ENCODE results near the gene EVX2.

The EVX2 gene

GRCh38 chr2:176093145-176093897 is 9.6 kb upstream of the EVX2 start:
- TF ChIP-seq CTCF (conservative IDR thresholded peaks at IDR 0.05; ENCODE audit: control insufficient read depth, insufficient read depth, low read depth, low read length), result no peak
- no peak overlapping the region for H3K4me3 ChIP-seq (ENCODE audit: control insufficient read depth, low read depth, low read length)
- DNase-seq (ENCODE audit: low read depth), result no peak

- no peak for TF ChIP-seq CTCF (conservative IDR thresholded peaks at IDR 0.05; ENCODE audit: control insufficient read depth, insufficient read depth, low read depth, low read length)
- H3K4me3 ChIP-seq (ENCODE audit: control insufficient read depth, low read depth, low read length), result no peak within 1 kb of the TSS
- no peak for DNase-seq (ENCODE audit: low read depth)
Observed at GRCh38 chr2:176092270-176093144, 8.7 kb upstream of the EVX2 start, which contains the start of gene HOXD13. TSS of gene HOXD13 (plus strand) at chr2:176092721. CDS start at chr2:176092891, 170 bp downstream.

GRCh38 chr2:176091329-176092258 is 7.8 kb upstream of the EVX2 start:
- no peak for DNase-seq (ENCODE audit: low read depth)
- no peak overlapping the region for H3K4me3 ChIP-seq (ENCODE audit: control insufficient read depth, low read depth, low read length)
- TF ChIP-seq CTCF (conservative IDR thresholded peaks at IDR 0.05; ENCODE audit: control insufficient read depth, insufficient read depth, low read depth, low read length), result no peak

GRCh38 chr2:176090862-176091261 is 7.1 kb upstream of the EVX2 start:
- no peak for DNase-seq (ENCODE audit: low read depth)
- H3K4me3 ChIP-seq (ENCODE audit: control insufficient read depth, low read depth, low read length), result no peak overlapping the region
- no peak for TF ChIP-seq CTCF (conservative IDR thresholded peaks at IDR 0.05; ENCODE audit: control insufficient read depth, insufficient read depth, low read depth, low read length)

GRCh38 chr2:176089843-176090395 is 6.2 kb upstream of the EVX2 start:
- DNase-seq (ENCODE audit: low read depth), result no peak
- no peak overlapping the region for H3K4me3 ChIP-seq (ENCODE audit: control insufficient read depth, low read depth, low read length)
- TF ChIP-seq CTCF (conservative IDR thresholded peaks at IDR 0.05; ENCODE audit: control insufficient read depth, insufficient read depth, low read depth, low read length), result no peak

Measured in fibroblast of mammary gland (primary cell).